ENCODE results near the gene SH3PXD2A.

The SH3PXD2A gene

DNA sequence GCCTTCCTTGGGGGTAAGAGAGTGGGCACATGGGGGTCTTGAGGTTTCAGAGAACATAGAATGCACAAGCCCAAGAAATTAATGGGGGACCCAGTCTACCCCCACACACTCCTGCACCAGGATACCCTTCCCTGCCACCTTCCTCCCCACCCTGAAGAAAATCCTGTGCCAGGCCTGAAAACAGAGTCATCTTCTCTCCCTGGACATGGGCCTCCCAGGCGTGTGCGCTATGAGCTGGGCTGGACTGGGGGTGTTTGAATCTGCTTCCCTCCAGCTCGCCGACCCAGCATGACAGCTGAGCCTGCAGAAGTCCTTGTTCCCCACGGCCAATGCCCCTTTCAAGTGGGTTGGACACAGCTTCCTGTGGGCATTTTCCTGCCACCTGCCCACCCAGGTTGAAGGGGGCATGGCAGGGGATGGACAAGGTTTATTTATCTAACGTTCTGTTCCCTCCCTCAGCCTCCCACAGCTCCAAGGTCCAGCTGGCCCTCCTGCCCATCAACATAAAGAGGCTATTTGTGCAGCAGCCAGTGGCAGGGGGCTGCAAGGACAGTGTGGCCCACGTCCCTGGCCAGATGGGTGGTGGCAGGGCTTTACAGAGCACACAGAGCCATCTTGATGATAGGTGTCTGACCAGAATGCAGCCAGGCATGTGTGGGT lies 141.0 kb downstream of the SH3PXD2A start:
- in situ Hi-C loops (cut with MboI; ENCODE audit: low sequenced_read_pairs), result loop anchor here (10.0 to 25.0 kb wide), 3 partner anchors 140 to 498 kb away; partner anchors contain the start of gene SH3PXD2A

DNA sequence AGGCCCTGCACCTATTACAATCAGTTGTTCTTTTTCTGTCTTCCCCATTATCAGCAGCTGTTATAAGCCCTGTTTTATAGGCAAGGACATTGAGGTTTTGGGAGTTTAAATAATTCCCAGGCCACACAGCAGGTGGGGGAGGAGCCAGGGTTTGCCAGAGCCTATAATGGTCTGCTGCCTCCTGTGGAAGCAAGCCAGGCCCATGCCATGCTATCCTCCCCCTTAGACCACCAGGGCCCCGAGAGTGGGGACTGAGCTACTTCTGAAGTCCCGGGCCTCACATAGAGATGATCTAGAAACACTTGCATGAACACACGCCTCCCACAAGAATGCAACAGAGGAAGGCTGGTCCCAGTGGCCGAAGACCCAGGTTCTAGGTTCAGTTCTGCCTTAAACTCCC lies 141.7 kb downstream of the SH3PXD2A start:
- in situ Hi-C loops (cut with MboI; ENCODE audit: low sequenced_read_pairs), result loop anchor here (10.0 to 25.0 kb wide), 3 partner anchors 141 to 499 kb away; partner anchors contain the start of gene SH3PXD2A

GRCh38 chr10:103712898-103713498 lies 142.4 kb downstream of the SH3PXD2A start:
- in situ Hi-C loops (cut with MboI; ENCODE audit: low sequenced_read_pairs), result loop anchor here (10.0 to 25.0 kb wide), 3 partner anchors 142 to 499 kb away; partner anchors contain the start of gene SH3PXD2A

- in situ Hi-C loops (cut with MboI; ENCODE audit: low sequenced_read_pairs), result loop anchor here (10.0 to 25.0 kb wide), 3 partner anchors 143 to 500 kb away; partner anchors contain the start of gene SH3PXD2A
Observed at GRCh38 chr10:103712146-103712545, 143.2 kb downstream of the SH3PXD2A start.

DNA sequence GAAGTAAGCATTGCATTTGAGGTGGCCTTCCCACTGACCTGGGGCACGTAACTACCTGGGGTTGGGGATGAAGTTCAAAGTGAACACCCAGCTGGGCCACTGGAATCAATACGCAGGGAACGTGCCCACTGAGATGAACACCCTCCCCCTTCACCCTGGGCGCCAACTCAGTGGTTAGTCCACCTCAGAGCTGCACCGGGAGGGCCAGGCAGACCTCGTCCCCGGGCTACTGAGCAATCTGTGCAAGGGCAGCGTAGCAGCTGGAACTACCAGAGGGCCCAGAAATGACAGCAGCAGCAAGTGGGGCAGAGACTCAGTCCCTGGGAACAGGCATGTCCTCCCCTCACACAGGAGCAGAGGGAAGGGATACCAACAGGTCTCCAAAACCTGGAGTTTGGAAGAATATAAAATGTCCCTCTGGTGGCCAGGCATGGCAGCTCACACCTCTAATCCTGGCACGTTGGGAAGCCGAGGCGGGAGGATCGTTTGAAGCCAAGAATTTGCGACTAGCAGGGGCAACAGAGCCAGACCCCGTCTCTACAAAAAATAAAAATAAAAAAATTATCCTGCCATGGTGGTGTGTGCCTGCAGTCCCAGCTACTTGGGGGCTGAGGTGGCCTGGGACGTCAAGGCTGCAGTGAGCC lies 143.9 kb downstream of the SH3PXD2A start:
- in situ Hi-C loops (cut with MboI; ENCODE audit: low sequenced_read_pairs), result loop anchor here (10.0 to 25.0 kb wide), 3 partner anchors 143 to 501 kb away; partner anchors contain the start of gene SH3PXD2A

DNA sequence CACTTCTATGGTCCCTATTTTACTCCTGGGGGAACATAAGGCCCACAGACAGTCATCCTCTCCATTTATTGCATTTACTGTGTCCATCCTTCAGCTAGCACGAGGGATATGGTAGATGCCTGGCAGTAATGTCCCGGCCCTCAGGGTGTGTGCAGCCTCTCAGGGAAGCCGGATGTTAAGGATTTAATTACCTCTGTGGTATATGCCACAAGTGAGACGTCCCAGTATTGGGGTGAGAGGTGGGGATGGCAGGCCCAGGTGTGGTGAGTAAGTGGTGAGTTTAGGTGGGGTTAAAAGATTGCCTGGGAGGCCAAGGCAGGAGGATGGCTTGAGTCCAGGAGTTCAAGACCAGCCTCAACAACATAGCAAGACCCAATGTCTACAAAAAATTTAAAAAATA lies 144.9 kb downstream of the SH3PXD2A start:
- in situ Hi-C loops (cut with MboI; ENCODE audit: low sequenced_read_pairs), result loop anchor here (10.0 to 25.0 kb wide), 3 partner anchors 144 to 502 kb away; partner anchors contain the start of gene SH3PXD2A

GRCh38 chr10:103709341-103709920 lies 145.9 kb downstream of the SH3PXD2A start:
- in situ Hi-C loops (cut with MboI; ENCODE audit: low sequenced_read_pairs), result loop anchor here (25.0 kb wide), 1 partner anchor 503 kb away; no protein-coding TSS in a partner anchor

GRCh38 chr10:103708627-103709288 lies 146.6 kb downstream of the SH3PXD2A start:
- in situ Hi-C loops (cut with MboI; ENCODE audit: low sequenced_read_pairs), result loop anchor here (25.0 kb wide), 1 partner anchor 504 kb away; no protein-coding TSS in a partner anchor

- in situ Hi-C loops (cut with MboI; ENCODE audit: low sequenced_read_pairs), result loop anchor here (25.0 kb wide), 1 partner anchor 504 kb away; no protein-coding TSS in a partner anchor
Observed at GRCh38 chr10:103707956-103708626, 147.3 kb downstream of the SH3PXD2A start.

GRCh38 chr10:103706762-103707161 lies 148.6 kb downstream of the SH3PXD2A start:
- in situ Hi-C loops (cut with MboI; ENCODE audit: low sequenced_read_pairs), result loop anchor here (25.0 kb wide), 1 partner anchor 506 kb away; no protein-coding TSS in a partner anchor

DNA sequence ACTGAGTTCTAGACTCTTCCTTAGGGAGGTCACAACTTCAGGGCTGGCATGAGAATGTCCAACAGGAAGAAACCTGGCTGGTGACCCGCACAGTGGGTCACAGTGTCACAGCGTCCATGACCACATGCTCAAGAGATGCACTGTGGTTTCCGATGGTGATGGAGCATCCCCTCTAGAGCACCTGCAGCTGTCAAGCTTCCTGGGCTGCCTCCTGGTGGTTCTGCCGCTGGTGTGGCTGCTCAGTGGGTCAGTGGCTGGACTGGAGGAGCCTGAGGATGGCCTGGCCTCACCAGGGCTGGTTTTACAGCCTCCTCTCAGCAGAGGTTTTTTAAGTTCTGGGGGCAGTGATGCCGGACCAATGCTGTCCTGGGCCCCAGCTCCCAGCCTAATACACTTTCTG lies 149.3 kb downstream of the SH3PXD2A start:
- in situ Hi-C loops (cut with MboI; ENCODE audit: low sequenced_read_pairs), result loop anchor here (25.0 kb wide), 1 partner anchor 506 kb away; no protein-coding TSS in a partner anchor

GRCh38 chr10:103703941-103704919 lies 151.1 kb downstream of the SH3PXD2A start:
- in situ Hi-C loops (cut with MboI; ENCODE audit: low sequenced_read_pairs), result loop anchor here (25.0 kb wide), 1 partner anchor 508 kb away; no protein-coding TSS in a partner anchor

- in situ Hi-C loops (cut with MboI; ENCODE audit: low sequenced_read_pairs), result loop anchor here (25.0 kb wide), 1 partner anchor 511 kb away; no protein-coding TSS in a partner anchor
Observed at GRCh38 chr10:103701380-103702222, 153.8 kb downstream of the SH3PXD2A start.

GRCh38 chr10:103700436-103700715 lies 155.0 kb downstream of the SH3PXD2A start:
- in situ Hi-C loops (cut with MboI; ENCODE audit: low sequenced_read_pairs), result loop anchor here (25.0 kb wide), 1 partner anchor 512 kb away; no protein-coding TSS in a partner anchor

GRCh38 chr10:103699611-103700435 lies 155.6 kb downstream of the SH3PXD2A start:
- in situ Hi-C loops (cut with MboI; ENCODE audit: low sequenced_read_pairs), result loop anchor here (25.0 kb wide), 1 partner anchor 512 kb away; no protein-coding TSS in a partner anchor

- in situ Hi-C loops (cut with MboI; ENCODE audit: low sequenced_read_pairs), result no loop called here
Observed at GRCh38 chr10:103698266-103698665, 157.1 kb downstream of the SH3PXD2A start.

GRCh38 chr10:103697787-103698186 lies 157.6 kb downstream of the SH3PXD2A start:
- in situ Hi-C loops (cut with MboI; ENCODE audit: low sequenced_read_pairs), result no loop called here

Data from HL-60/S4 treated with retinoic acid at 250 ng/mL for 4 days and 3 days (cell line).